DOHH2 (cell line): ENCODE measurements around the gene EDEM3.

ENCODE experiments used
- H3F3A ChIP-seq: fragments of 200-600 bp; sonication (generic), shearing (Covaris generic); 2 replicates; pipeline ENCODE4 v1.6.0; 2016; ENCODE audit warnings: antibody characterized with exemption, mild to moderate bottlenecking; ENCODE audit not compliant: control insufficient read depth, insufficient read depth
- H3K27ac ChIP-seq: fragments of 200-600 bp; sonication (generic); 2 replicates; pipeline ENCODE4 v1.5.1; 2014; ENCODE audit warnings: low read depth, mild to moderate bottlenecking, low read length, moderate library complexity
- H3K27me3 ChIP-seq: fragments of 200-600 bp; sonication (generic); 2 replicates; pipeline ENCODE4 v1.6.1; 2014; ENCODE audit warnings: mild to moderate bottlenecking, low read length, mixed read lengths; ENCODE audit not compliant: control insufficient read depth
- H3K36me3 ChIP-seq: fragments of 200-600 bp; sonication (generic); 2 replicates; pipeline ENCODE4 v1.6.1; 2014; ENCODE audit warnings: mild to moderate bottlenecking, low read length, moderate library complexity, mixed read lengths; ENCODE audit not compliant: control insufficient read depth
- H3K4me1 ChIP-seq: fragments of 200-600 bp; sonication (generic); 2 replicates; pipeline ENCODE4 v1.6.1; 2014; ENCODE audit warnings: mild to moderate bottlenecking, low read length, mixed read lengths; ENCODE audit not compliant: control insufficient read depth
- H3K4me2 ChIP-seq: fragments of 200-600 bp; sonication (generic); 2 replicates; pipeline ENCODE4 v1.6.0; 2014; ENCODE audit warnings: mild to moderate bottlenecking, low read length, moderate library complexity
- H3K4me3 ChIP-seq: fragments of 200-600 bp; sonication (generic); 2 replicates; pipeline ENCODE4 v1.5.1; 2014; ENCODE audit warnings: mild to moderate bottlenecking, low read length, mixed read lengths
- H3K79me2 ChIP-seq: fragments of 200-600 bp; sonication (generic); 2 replicates; pipeline ENCODE4 v1.6.1; 2014; ENCODE audit warnings: mild to moderate bottlenecking, low read length, mixed read lengths; ENCODE audit not compliant: control insufficient read depth
- H3K9me2 ChIP-seq: fragments of 200-600 bp; sonication (generic); replicated peaks from 2 replicates; pipeline ENCODE4 v1.6.1; 2014; ENCODE audit warnings: mild to moderate bottlenecking, low read length, mixed read lengths; ENCODE audit not compliant: control insufficient read depth
- H3K9me3 ChIP-seq: fragments of 200-600 bp; sonication (generic); 2 replicates; pipeline ENCODE4 v1.6.1; 2014; ENCODE audit warnings: antibody characterized with exemption, low read length, mixed read lengths; ENCODE audit not compliant: control insufficient read depth, insufficient read depth
- H4K20me1 ChIP-seq: fragments of 200-600 bp; sonication (generic); 2 replicates; pipeline ENCODE4 v1.6.0; 2014; ENCODE audit warnings: low read depth, mild to moderate bottlenecking, antibody characterized with exemption, low read length, moderate library complexity; ENCODE audit not compliant: control insufficient read depth, insufficient read depth
- CTCF ChIP-seq: fragments of 200-600 bp; sonication (generic); IDR thresholded peaks from one replicate; pipeline ENCODE4 v1.5.1; 2014; ENCODE audit warnings: antibody characterized with exemption, mild to moderate bottlenecking, low read depth, low read length; ENCODE audit not compliant: poor library complexity, severe bottlenecking
- EZH2phosphoT487 ChIP-seq: fragments of 200-600 bp; sonication (generic); IDR thresholded peaks from 2 replicates; pipeline ENCODE4 v1.6.1; 2017; ENCODE audit warnings: borderline replicate concordance, mild to moderate bottlenecking, antibody characterized with exemption, low read length, moderate library complexity, mixed read lengths

Gene EDEM3

GRCh38 chr1:184745929-184746638, 8.6 kb downstream of the EDEM3 start:
- H3K79me2 ChIP-seq: peaks cover 20% of the 10 kb centered on the region
- H3K4me2 ChIP-seq: no peak overlapping the region
- peaks cover 16% of the 10 kb centered on the region for H3K4me1 ChIP-seq
- no peaks in the 10 kb centered on the region for H3K9me3 ChIP-seq
- no peak for TF ChIP-seq EZH2phosphoT487
- TF ChIP-seq CTCF: no peak
- peaks cover 12% of the 10 kb centered on the region for H3K36me3 ChIP-seq
- no peaks in the 10 kb centered on the region for H3K27me3 ChIP-seq
- no peaks in the 10 kb centered on the region for H4K20me1 ChIP-seq
- peaks cover 3% of the 10 kb centered on the region for H3F3A ChIP-seq
- H3K9me2 ChIP-seq: no peaks in the 10 kb centered on the region
- no peak overlapping the region for H3K27ac ChIP-seq
- H3K4me3 ChIP-seq: no peak overlapping the region

- Histone ChIP-seq H3F3A (peaks cover 3% of the 10 kb centered on the region), H3K4me1 (peaks cover 16% of the 10 kb centered on the region), H3K27me3 (no peaks in the 10 kb centered on the region), H4K20me1 (no peaks in the 10 kb centered on the region), H3K27ac (no peak overlapping the region), H3K4me3 (no peak overlapping the region), H3K36me3 (peaks cover 12% of the 10 kb centered on the region), H3K9me2 (no peaks in the 10 kb centered on the region), H3K9me3 (no peaks in the 10 kb centered on the region), H3K79me2 (peaks cover 14% of the 10 kb centered on the region), H3K4me2 (no peak overlapping the region)
- TF ChIP-seq CTCF (no peak), EZH2phosphoT487 (no peak)
Measured at GRCh38 chr1:184745110-184745509, 9.5 kb downstream of the EDEM3 start.

- no peak overlapping the region for H3K4me2 ChIP-seq
- H3K27me3 ChIP-seq: no peaks in the 10 kb centered on the region
- H3K79me2 ChIP-seq: peaks cover 10% of the 10 kb centered on the region
- no peak overlapping the region for H3K27ac ChIP-seq
- no peaks in the 10 kb centered on the region for H3K9me3 ChIP-seq
- H3F3A ChIP-seq: peaks cover 6% of the 10 kb centered on the region; the same call in 1 of the 2 replicates
- TF ChIP-seq EZH2phosphoT487: no peak
- TF ChIP-seq CTCF: no peak
- H3K4me3 ChIP-seq: no peak overlapping the region
- peaks cover 16% of the 10 kb centered on the region for H3K4me1 ChIP-seq
- H3K9me2 ChIP-seq: no peaks in the 10 kb centered on the region
- no peaks in the 10 kb centered on the region for H4K20me1 ChIP-seq
- H3K36me3 ChIP-seq: peaks cover 12% of the 10 kb centered on the region
Measured at GRCh38 chr1:184743062-184743756, 11.4 kb downstream of the EDEM3 start.
